OCI-LY1 (cell line): ENCODE results near the gene MCAM.

Experiments used
- CTCF ChIP-seq: fragments of 200-600 bp; sonication (generic), shearing (Covaris generic); IDR thresholded peaks from 2 replicates; pipeline ENCODE4 v1.5.1; 2017; ENCODE audit warnings: mild to moderate bottlenecking, antibody characterized with exemption, low read length, moderate library complexity, mixed read lengths
- EZH2 ChIP-seq: fragments of 200-600 bp; sonication (generic), shearing (Covaris generic); IDR thresholded peaks from 2 replicates; pipeline ENCODE4 v1.8.0; 2017; ENCODE audit warnings: borderline replicate concordance, mixed run types, mild to moderate bottlenecking, antibody characterized with exemption, low read length, moderate library complexity, mixed read lengths

DNA sequence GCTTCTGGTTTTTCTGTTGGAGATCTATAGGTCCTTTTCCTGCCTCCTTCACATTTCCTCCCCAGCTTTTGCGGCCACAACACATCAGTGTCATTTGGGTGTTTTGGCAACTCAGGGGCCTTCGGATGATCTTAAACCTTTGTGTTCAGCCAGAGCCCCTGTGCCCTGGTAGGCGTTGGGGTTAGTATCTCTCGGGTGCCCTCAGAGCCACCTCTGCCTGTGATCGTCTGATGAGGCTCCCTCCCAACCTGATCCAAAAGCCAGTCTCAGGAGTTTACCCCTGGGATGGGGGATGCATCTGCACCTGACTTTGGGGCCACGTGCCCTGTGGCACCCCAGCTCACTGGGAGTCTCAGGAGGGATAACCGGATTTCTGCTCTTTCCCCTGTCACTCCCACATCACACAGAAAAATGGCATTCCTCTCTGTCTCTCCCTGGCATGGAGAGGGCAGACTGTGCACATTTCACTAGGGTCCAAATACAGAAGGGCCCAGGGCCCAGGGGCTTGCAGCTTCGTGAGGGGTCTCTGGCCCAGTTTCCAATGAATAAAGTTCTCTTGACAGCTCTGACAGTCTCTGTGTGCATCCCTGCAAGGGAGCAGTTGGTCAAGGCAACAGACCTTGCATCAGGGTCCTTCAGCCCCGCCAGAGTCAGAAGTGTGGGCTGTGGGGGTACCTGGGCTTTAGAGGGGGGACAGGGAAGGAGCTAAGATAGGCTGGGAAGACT is 20.0 kb upstream of the MCAM start:
- TF ChIP-seq CTCF (no peak), EZH2 (no peak)
